H9 (cell line): ENCODE data around the gene NSUN5. TPM values are rescaled to one million over a fixed set of nuclear protein-coding genes. Genes with fewer than 3 reads are reported as not detected.

Experiments
- DNase-seq: peaks from one replicate; pipeline ENCODE4 v3.0.0-alpha.2; 2017
- H2AFZ ChIP-seq: one replicate; pipeline ENCODE4 v1.6.1; 2013; ENCODE audit warnings: mild to moderate bottlenecking, low read length, control low read depth, moderate library complexity
- H2AK5ac ChIP-seq: 2 replicates; pipeline ENCODE4 v1.6.1; 2013; ENCODE audit warnings: low read length, control low read depth, mixed read lengths; ENCODE audit not compliant: insufficient read length
- H2BK120ac ChIP-seq: one replicate; pipeline ENCODE4 v1.6.1; 2013; ENCODE audit warnings: low read depth, mild to moderate bottlenecking, low read length, control low read depth, inconsistent platforms; ENCODE audit not compliant: poor library complexity, severe bottlenecking
- H2BK12ac ChIP-seq: 2 replicates; pipeline ENCODE4 v1.6.1; 2013; ENCODE audit warnings: low read length, control low read depth, mixed read lengths, low read depth; ENCODE audit not compliant: insufficient read length
- H2BK15ac ChIP-seq: 2 replicates; pipeline ENCODE4 v1.6.1; 2013; ENCODE audit warnings: low read depth, low read length, control low read depth
- H2BK20ac ChIP-seq: one replicate; pipeline ENCODE4 v1.6.1; 2013; ENCODE audit warnings: low read depth, mild to moderate bottlenecking, low read length, control low read depth, inconsistent platforms; ENCODE audit not compliant: poor library complexity, severe bottlenecking
- H2BK5ac ChIP-seq: 2 replicates; pipeline ENCODE4 v1.6.1; 2013; ENCODE audit warnings: low read length, control low read depth, mixed read lengths; ENCODE audit not compliant: insufficient read length
- H3K14ac ChIP-seq: 2 replicates; pipeline ENCODE4 v1.6.1; 2013; ENCODE audit warnings: low read length, control low read depth; ENCODE audit not compliant: insufficient read depth
- H3K18ac ChIP-seq: 2 replicates; pipeline ENCODE4 v1.6.1; 2013; ENCODE audit warnings: low read depth, mild to moderate bottlenecking, mixed read lengths, low read length, control low read depth; ENCODE audit not compliant: insufficient read length
- H3K23ac ChIP-seq: 2 replicates; pipeline ENCODE4 v1.6.1; 2013; ENCODE audit warnings: low read length, control low read depth, mixed read lengths, low read depth; ENCODE audit not compliant: insufficient read length
- H3K23me2 ChIP-seq: 2 replicates; pipeline ENCODE4 v1.6.1; 2013; ENCODE audit warnings: low read depth, mild to moderate bottlenecking, mixed read lengths, low read length, control low read depth; ENCODE audit not compliant: insufficient read length, poor library complexity, severe bottlenecking
- H3K27ac ChIP-seq: 2 replicates; pipeline ENCODE4 v1.5.1; 2013; ENCODE audit warnings: low read length, control low read depth, mixed read lengths, low read depth; ENCODE audit not compliant: insufficient read length
- H3K27me3 ChIP-seq: 2 replicates; pipeline ENCODE4 v1.6.1; 2013; ENCODE audit warnings: low read length, control low read depth, inconsistent platforms; ENCODE audit not compliant: insufficient read depth
- H3K4ac ChIP-seq: 2 replicates; pipeline ENCODE4 v1.6.1; 2013; ENCODE audit warnings: low read depth, mild to moderate bottlenecking, control low read depth, inconsistent platforms, low read length, moderate library complexity
- H3K4me1 ChIP-seq: 2 replicates; pipeline ENCODE4 v1.6.1; 2013; ENCODE audit warnings: low read length, control low read depth, inconsistent platforms; ENCODE audit not compliant: insufficient read depth
- H3K4me2 ChIP-seq: 2 replicates; pipeline ENCODE4 v1.6.1; 2013; ENCODE audit warnings: low read length, control low read depth, mixed read lengths; ENCODE audit not compliant: insufficient read length, insufficient read depth
- H3K56ac ChIP-seq: 2 replicates; pipeline ENCODE4 v1.6.1; 2013; ENCODE audit warnings: low read depth, mild to moderate bottlenecking, mixed read lengths, low read length, control low read depth; ENCODE audit not compliant: insufficient read length
- H3K79me1 ChIP-seq: 2 replicates; pipeline ENCODE4 v1.6.1; 2013; ENCODE audit warnings: low read depth, mild to moderate bottlenecking, moderate library complexity, low read length, control low read depth, inconsistent platforms; ENCODE audit not compliant: insufficient read depth, poor library complexity, severe bottlenecking
- H3K79me2 ChIP-seq: 2 replicates; pipeline ENCODE4 v1.6.1; 2013; ENCODE audit warnings: low read length, control low read depth, inconsistent platforms; ENCODE audit not compliant: insufficient read depth
- H3K9ac ChIP-seq: 2 replicates; pipeline ENCODE4 v1.6.1; 2013; ENCODE audit warnings: low read length, control low read depth, mixed read lengths; ENCODE audit not compliant: insufficient read length; ENCODE audit errors: extremely low read depth
- H3K9me3 ChIP-seq: one replicate; pipeline ENCODE4 v1.6.1; 2013; ENCODE audit warnings: low read depth, low read length, inconsistent platforms; ENCODE audit not compliant: control insufficient read depth
- H3T11ph ChIP-seq: one replicate; pipeline ENCODE4 v1.6.1; 2013; ENCODE audit warnings: mild to moderate bottlenecking, low read length, control low read depth, inconsistent platforms
- H4K20me1 ChIP-seq: one replicate; pipeline ENCODE4 v1.6.1; 2013; ENCODE audit not compliant: control insufficient read depth, insufficient read length, insufficient read depth
- H4K5ac ChIP-seq: 2 replicates; pipeline ENCODE4 v1.6.1; 2013; ENCODE audit warnings: low read depth, mild to moderate bottlenecking, mixed read lengths, low read length, control low read depth; ENCODE audit not compliant: insufficient read length
- H4K8ac ChIP-seq: replicated peaks from 2 replicates; pipeline ENCODE4 v1.6.1; 2013; ENCODE audit warnings: low read length, control low read depth, mixed read lengths, low read depth; ENCODE audit not compliant: insufficient read length
- H4K91ac ChIP-seq: 2 replicates; pipeline ENCODE4 v1.6.1; 2013; ENCODE audit warnings: low read depth, mild to moderate bottlenecking, moderate library complexity, mixed read lengths, low read length, control low read depth; ENCODE audit not compliant: insufficient read length
- H3K27ac Mint-ChIP-seq, 3 experiments: 2 replicates in 2 of 3; 3 replicates in 1 of 3; pipeline ENCODE4 v1.8.0; 2020 to 2021; ENCODE audit warnings: mixed read lengths in 3 of 3, mild to moderate bottlenecking in 1 of 3, moderate library complexity in 1 of 3
- H3K27me3 Mint-ChIP-seq: 2 replicates; pipeline ENCODE4 v1.8.0; 2021; ENCODE audit warnings: low read depth, mild to moderate bottlenecking, moderate library complexity, mixed read lengths
- H3K36me3 Mint-ChIP-seq, 3 experiments: 2 replicates in 2 of 3; 3 replicates in 1 of 3; pipeline ENCODE4 v1.8.0; 2020 to 2021; ENCODE audit warnings: low read depth in 3 of 3, mixed read lengths in 3 of 3; ENCODE audit not compliant: insufficient read depth in 1 of 3
- H3K4me1 Mint-ChIP-seq, 2 experiments: 2 replicates each; pipeline ENCODE4 v1.8.0; 2020; ENCODE audit warnings: mixed read lengths in 2 of 2
- H3K4me3 Mint-ChIP-seq, 2 experiments: 2 replicates in 1 of 2; 3 replicates in 1 of 2; pipeline ENCODE4 v1.8.0; 2020 to 2021; ENCODE audit warnings: mild to moderate bottlenecking in 2 of 2, mixed read lengths in 2 of 2, moderate library complexity in 1 of 2
- H3K9me3 Mint-ChIP-seq, 2 experiments: 2 replicates in 1 of 2; 3 replicates in 1 of 2; pipeline ENCODE4 v1.8.0; 2020; ENCODE audit warnings: mild to moderate bottlenecking in 2 of 2, mixed read lengths in 2 of 2, moderate library complexity in 1 of 2
- WGBS: extraction: QIAGEN DNeasy Blood & Tissue Kit; methylation state at CpG from one replicate; pipeline ENCODE4 v1.1.7; 2013; ENCODE audit warnings: missing lambda C conversion rate, low lambda C conversion rate, mixed read lengths; ENCODE audit not compliant: insufficient read length; ENCODE audit errors: extremely low coverage; 5-methylcytosine and 5-hydroxymethylcytosine counted together
- total RNA-seq: library from RNA; stranded (reverse); gene quantifications from 2 replicates; pipeline ENCODE4 v1.2.1, GENCODE V29; 2021
- TF ChIP-seq, protein P1 (sequence below): fragments of 200-600 bp; sonication (generic); conservative IDR thresholded peaks from 3 replicates; pipeline ENCODE4 v1.8.0; 2021; ENCODE audit warnings: antibody characterized with exemption, mild to moderate bottlenecking

Gene NSUN5
- total RNA-seq, 1 experiment from 2014 or later: 64.2 TPM

DNA sequence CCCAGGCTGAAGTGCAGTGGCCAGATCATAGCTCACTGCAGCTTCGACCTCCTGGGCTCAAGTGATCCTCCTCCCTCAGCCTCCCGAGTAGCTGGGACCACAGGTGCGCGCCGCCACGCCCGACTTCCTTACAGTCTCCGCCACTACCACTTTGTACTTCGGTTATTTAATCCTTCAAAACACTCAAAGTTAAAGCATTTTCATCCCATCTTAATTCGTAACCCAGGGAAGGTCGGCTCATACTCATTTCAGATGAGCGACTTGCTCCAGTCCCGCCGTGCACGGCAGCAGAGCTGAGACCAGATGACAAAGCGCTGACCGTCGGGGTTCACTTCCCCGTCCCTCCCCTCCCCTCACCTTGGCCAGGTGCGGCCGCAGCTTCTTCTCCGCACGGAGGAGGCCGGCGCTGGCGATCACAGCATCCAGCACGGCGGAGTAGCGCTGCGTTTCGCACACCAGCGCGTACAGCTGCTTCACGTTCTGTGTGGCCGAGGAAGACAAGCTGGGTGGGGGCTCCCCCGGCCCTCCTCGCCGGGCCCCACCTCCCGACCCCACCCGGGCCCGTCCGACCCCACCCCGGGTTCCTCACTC lies 457 bp downstream of the NSUN5 start:
- no peak for DNase-seq
- WGBS: no CpG with 5 or more reads among the region's 43 CpGs
- no peak overlapping the region for H3K23ac ChIP-seq
- H3K56ac ChIP-seq: no peak overlapping the region
- no peak overlapping the region for H3K27ac ChIP-seq
- TF ChIP-seq, protein P1, sequence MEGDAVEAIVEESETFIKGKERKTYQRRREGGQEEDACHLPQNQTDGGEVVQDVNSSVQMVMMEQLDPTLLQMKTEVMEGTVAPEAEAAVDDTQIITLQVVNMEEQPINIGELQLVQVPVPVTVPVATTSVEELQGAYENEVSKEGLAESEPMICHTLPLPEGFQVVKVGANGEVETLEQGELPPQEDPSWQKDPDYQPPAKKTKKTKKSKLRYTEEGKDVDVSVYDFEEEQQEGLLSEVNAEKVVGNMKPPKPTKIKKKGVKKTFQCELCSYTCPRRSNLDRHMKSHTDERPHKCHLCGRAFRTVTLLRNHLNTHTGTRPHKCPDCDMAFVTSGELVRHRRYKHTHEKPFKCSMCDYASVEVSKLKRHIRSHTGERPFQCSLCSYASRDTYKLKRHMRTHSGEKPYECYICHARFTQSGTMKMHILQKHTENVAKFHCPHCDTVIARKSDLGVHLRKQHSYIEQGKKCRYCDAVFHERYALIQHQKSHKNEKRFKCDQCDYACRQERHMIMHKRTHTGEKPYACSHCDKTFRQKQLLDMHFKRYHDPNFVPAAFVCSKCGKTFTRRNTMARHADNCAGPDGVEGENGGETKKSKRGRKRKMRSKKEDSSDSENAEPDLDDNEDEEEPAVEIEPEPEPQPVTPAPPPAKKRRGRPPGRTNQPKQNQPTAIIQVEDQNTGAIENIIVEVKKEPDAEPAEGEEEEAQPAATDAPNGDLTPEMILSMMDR: no peak
- H3K4me2 ChIP-seq: peak overlapping the region; percentile 80
- H3K4ac ChIP-seq: no peak overlapping the region
- no peaks in the 10 kb centered on the region for H3K9me3 ChIP-seq
- no peak overlapping the region; the same call in 1 of the 2 replicates for H3K14ac ChIP-seq
- H3K79me1 ChIP-seq: peaks cover 3% of the 10 kb centered on the region
- H3K27me3 ChIP-seq: no peaks in the 10 kb centered on the region
- peak overlapping the region; percentile 63 for H3K9ac ChIP-seq
- H3K23me2 ChIP-seq: no peaks in the 10 kb centered on the region
- H2AK5ac ChIP-seq: no peak overlapping the region
- H2BK12ac ChIP-seq: no peak overlapping the region
- H3K27me3 Mint-ChIP-seq: peaks cover 17% of the 10 kb centered on the region
- H3K4me3 Mint-ChIP-seq: peak overlapping the region; percentile 87 to 96
- H2BK5ac ChIP-seq: no peak overlapping the region
- H3K4me1 ChIP-seq: no peaks in the 10 kb centered on the region; the same call in 1 of the 2 replicates
- H2BK15ac ChIP-seq: no peak overlapping the region
- no peak overlapping the region for H2AFZ ChIP-seq
- H3K79me2 ChIP-seq: peaks cover 2% of the 10 kb centered on the region; the same call in 1 of the 2 replicates
- peak overlapping the region; percentile 34 for H3K18ac ChIP-seq
- no peak overlapping the region for H4K8ac ChIP-seq
- no peak overlapping the region for H4K5ac ChIP-seq
- no peak overlapping the region for H2BK120ac ChIP-seq
- H4K91ac ChIP-seq: no peak overlapping the region
- no peak overlapping the region for H2BK20ac ChIP-seq
- peak overlapping the region in 1 of 3 experiments; percentile 95; a peak in 2 of 7 replicates for H3K27ac Mint-ChIP-seq
- no peaks in the 10 kb centered on the region for H4K20me1 ChIP-seq
- H3K36me3 Mint-ChIP-seq: peaks cover 14 to 40% (median 38%) of the 10 kb centered on the region in 3 experiments; a peak in 6 of 7 replicates
- H3T11ph ChIP-seq: no peak overlapping the region
- H3K9me3 Mint-ChIP-seq: peaks cover 2 to 4% of the 10 kb centered on the region in 2 experiments; a peak in 2 of 5 replicates
- H3K4me1 Mint-ChIP-seq: peaks cover 11 to 13% of the 10 kb centered on the region in 2 experiments
